Skeletal muscle satellite cell (primary cell): ENCODE data around the gene MAD1L1.

ENCODE experiments used
- H3K27me3 ChIP-seq: 2 replicates; pipeline ENCODE4 v1.7.0; 2013; ENCODE audit warnings: low read length; ENCODE audit not compliant: control insufficient read depth, insufficient read depth
- H3K36me3 ChIP-seq: 2 replicates; pipeline ENCODE4 v1.7.0; 2013; ENCODE audit warnings: mild to moderate bottlenecking, control low read depth, low read length; ENCODE audit not compliant: insufficient read depth
- H3K4me1 ChIP-seq: 2 replicates; pipeline ENCODE4 v1.7.0; 2013; ENCODE audit warnings: low read length; ENCODE audit not compliant: control insufficient read depth, insufficient read depth
- H3K4me2 ChIP-seq: 2 replicates; pipeline ENCODE4 v1.7.0; 2013; ENCODE audit warnings: mild to moderate bottlenecking, low read length
- H3K4me3 ChIP-seq: 2 replicates; pipeline ENCODE4 v1.7.0; 2013; ENCODE audit warnings: low read length
- H3K9ac ChIP-seq: 2 replicates; pipeline ENCODE4 v1.7.0; 2013; ENCODE audit warnings: mild to moderate bottlenecking, low read depth, low read length, moderate library complexity
- H3K9me3 ChIP-seq: replicated peaks from 2 replicates; pipeline ENCODE4 v1.7.0; 2013; ENCODE audit warnings: mild to moderate bottlenecking, control low read depth, low read length

MAD1L1 gene

GRCh38 chr7:2212906-2213305 lies 19.8 kb downstream of the MAD1L1 start:
- H3K4me3 ChIP-seq: no peak overlapping the region
- H3K9me3 ChIP-seq: no peaks in the 10 kb centered on the region
- no peaks in the 10 kb centered on the region for H3K4me1 ChIP-seq
- H3K4me2 ChIP-seq: no peak overlapping the region
- peaks cover 57% of the 10 kb centered on the region for H3K36me3 ChIP-seq
- H3K27me3 ChIP-seq: no peaks in the 10 kb centered on the region
- no peak overlapping the region for H3K9ac ChIP-seq

GRCh38 chr7:2211926-2212325 lies 20.8 kb downstream of the MAD1L1 start:
- Histone ChIP-seq H3K9me3 (no peaks in the 10 kb centered on the region), H3K4me1 (no peaks in the 10 kb centered on the region), H3K36me3 (peaks cover 53% of the 10 kb centered on the region), H3K4me2 (no peak overlapping the region), H3K27me3 (no peaks in the 10 kb centered on the region), H3K9ac (no peak overlapping the region), H3K4me3 (no peak overlapping the region)

GRCh38 chr7:2211259-2211880 lies 21.4 kb downstream of the MAD1L1 start:
- no peak overlapping the region for H3K4me2 ChIP-seq
- no peaks in the 10 kb centered on the region for H3K9me3 ChIP-seq
- H3K36me3 ChIP-seq: peaks cover 49% of the 10 kb centered on the region
- no peak overlapping the region for H3K9ac ChIP-seq
- no peaks in the 10 kb centered on the region for H3K4me1 ChIP-seq
- H3K27me3 ChIP-seq: no peaks in the 10 kb centered on the region
- no peak overlapping the region for H3K4me3 ChIP-seq

- peaks cover 42% of the 10 kb centered on the region for H3K36me3 ChIP-seq
- H3K4me3 ChIP-seq: no peak overlapping the region
- no peaks in the 10 kb centered on the region for H3K4me1 ChIP-seq
- no peaks in the 10 kb centered on the region for H3K9me3 ChIP-seq
- no peaks in the 10 kb centered on the region for H3K27me3 ChIP-seq
- H3K4me2 ChIP-seq: no peak overlapping the region
- H3K9ac ChIP-seq: no peak overlapping the region
These were observed 22.0 kb downstream of the MAD1L1 start for GRCh38 chr7:2210551-2211258.

- H3K9me3 ChIP-seq: no peaks in the 10 kb centered on the region
- no peak overlapping the region for H3K4me3 ChIP-seq
- H3K27me3 ChIP-seq: no peaks in the 10 kb centered on the region
- no peak overlapping the region for H3K9ac ChIP-seq
- no peak overlapping the region for H3K4me2 ChIP-seq
- H3K4me1 ChIP-seq: no peaks in the 10 kb centered on the region
- H3K36me3 ChIP-seq: peaks cover 38% of the 10 kb centered on the region
These were observed 22.8 kb downstream of the MAD1L1 start for GRCh38 chr7:2209961-2210323.

- H3K27me3 ChIP-seq: no peaks in the 10 kb centered on the region
- H3K9me3 ChIP-seq: no peaks in the 10 kb centered on the region
- peak overlapping the region; percentile 22 for H3K9ac ChIP-seq
- H3K36me3 ChIP-seq: peaks cover 33% of the 10 kb centered on the region
- no peak overlapping the region for H3K4me2 ChIP-seq
- no peak overlapping the region for H3K4me3 ChIP-seq
- H3K4me1 ChIP-seq: no peaks in the 10 kb centered on the region
These were observed 23.4 kb downstream of the MAD1L1 start for GRCh38 chr7:2209146-2209960.

- H3K4me1 ChIP-seq: no peaks in the 10 kb centered on the region
- no peak overlapping the region for H3K4me2 ChIP-seq
- peaks cover 27% of the 10 kb centered on the region for H3K36me3 ChIP-seq
- no peaks in the 10 kb centered on the region for H3K9me3 ChIP-seq
- H3K27me3 ChIP-seq: no peaks in the 10 kb centered on the region
- no peak overlapping the region for H3K4me3 ChIP-seq
- no peak overlapping the region for H3K9ac ChIP-seq
These were observed 24.0 kb downstream of the MAD1L1 start for GRCh38 chr7:2208712-2209111.

- Histone ChIP-seq H3K9me3 (no peaks in the 10 kb centered on the region), H3K27me3 (no peaks in the 10 kb centered on the region), H3K4me3 (no peak overlapping the region), H3K4me1 (no peaks in the 10 kb centered on the region), H3K36me3 (peaks cover 13% of the 10 kb centered on the region), H3K4me2 (no peak overlapping the region), H3K9ac (no peak overlapping the region)
These were observed 27.5 kb downstream of the MAD1L1 start for GRCh38 chr7:2205036-2205780.

GRCh38 chr7:2204446-2204845 lies 28.3 kb downstream of the MAD1L1 start:
- Histone ChIP-seq H3K4me2 (no peak overlapping the region), H3K4me1 (no peaks in the 10 kb centered on the region), H3K27me3 (no peaks in the 10 kb centered on the region), H3K4me3 (no peak overlapping the region), H3K9me3 (no peaks in the 10 kb centered on the region), H3K9ac (no peak overlapping the region), H3K36me3 (peaks cover 15% of the 10 kb centered on the region)

GRCh38 chr7:2203766-2204300 lies 28.9 kb downstream of the MAD1L1 start:
- H3K27me3 ChIP-seq: no peaks in the 10 kb centered on the region
- H3K9me3 ChIP-seq: no peaks in the 10 kb centered on the region
- H3K36me3 ChIP-seq: peaks cover 16% of the 10 kb centered on the region
- no peak overlapping the region for H3K4me2 ChIP-seq
- H3K9ac ChIP-seq: no peak overlapping the region
- H3K4me3 ChIP-seq: no peak overlapping the region
- no peaks in the 10 kb centered on the region for H3K4me1 ChIP-seq
